GM19238 (cell line): ENCODE measurements around the gene UPB1.
A peak's percentile ranks its signal among the peaks of the same experiment; 100 is the strongest.
"Not testable (repeated sequence)": the region's sequence is repeated elsewhere in the genome, so short reads cannot be mapped to it uniquely, and the experiment has no call there.

Source experiments
- DNase-seq: peaks from one replicate; pipeline ENCODE4 v3.0.0; 2011; ENCODE audit warnings: low spot score; ENCODE audit not compliant: insufficient read length

The UPB1 gene

DNA sequence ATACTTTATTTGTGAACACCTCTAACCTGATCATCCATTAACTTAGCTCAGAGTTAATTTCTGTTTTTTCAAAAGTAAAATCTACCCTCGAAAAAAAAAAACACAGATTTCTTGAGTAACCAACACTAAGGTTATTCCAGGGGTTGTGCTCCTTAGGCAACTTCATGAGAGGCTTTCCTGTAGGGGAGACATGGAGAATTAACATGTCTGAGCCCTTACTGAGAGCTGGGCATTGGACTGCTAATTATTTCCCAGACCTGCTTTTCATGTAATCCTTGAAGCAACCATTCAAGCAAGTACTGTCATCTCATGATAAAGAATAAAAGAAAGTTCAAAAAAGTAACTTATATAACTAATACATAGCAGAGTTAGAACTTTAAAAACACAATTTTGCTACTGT is 13.5 kb upstream of the UPB1 start:
- no peak for DNase-seq

DNA sequence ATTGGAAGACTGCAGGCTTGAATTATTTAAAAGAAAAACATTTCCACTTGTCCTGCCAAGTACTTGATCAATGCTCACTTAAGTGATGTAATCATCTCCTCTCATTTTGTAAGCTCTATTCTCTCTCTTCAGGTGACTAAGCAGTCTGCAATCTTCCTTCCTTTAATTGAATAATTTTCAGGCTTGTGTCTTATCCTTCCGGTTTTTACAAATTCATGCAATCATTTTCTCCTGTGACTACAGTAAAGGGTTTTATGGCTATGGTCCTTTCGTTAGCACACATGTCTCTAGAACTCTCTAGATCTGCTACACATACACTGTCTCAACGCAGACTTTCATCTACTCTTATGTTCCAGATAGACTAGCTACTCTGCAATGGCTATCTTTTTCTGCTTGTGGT is 12.6 kb upstream of the UPB1 start:
- no peak for DNase-seq

DNA sequence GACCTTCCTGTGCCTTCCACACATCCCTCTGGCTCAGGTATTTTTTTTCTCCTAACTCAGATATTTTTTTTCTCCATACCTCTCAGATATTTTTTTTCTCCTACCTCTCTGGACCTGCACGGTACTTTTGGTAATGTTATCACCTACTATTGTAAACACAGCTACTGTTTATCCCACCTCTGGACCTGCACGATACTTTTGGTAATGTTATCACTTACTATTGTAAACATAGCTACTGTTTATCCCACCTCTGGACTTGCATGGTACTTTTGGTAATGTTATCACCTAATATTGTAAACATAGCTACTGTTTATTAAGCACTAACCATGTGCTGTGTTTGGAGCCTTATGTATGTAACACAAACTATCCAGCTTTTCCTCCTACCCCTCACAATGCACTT is 12.1 kb upstream of the UPB1 start:
- DNase-seq, result no peak

DNA sequence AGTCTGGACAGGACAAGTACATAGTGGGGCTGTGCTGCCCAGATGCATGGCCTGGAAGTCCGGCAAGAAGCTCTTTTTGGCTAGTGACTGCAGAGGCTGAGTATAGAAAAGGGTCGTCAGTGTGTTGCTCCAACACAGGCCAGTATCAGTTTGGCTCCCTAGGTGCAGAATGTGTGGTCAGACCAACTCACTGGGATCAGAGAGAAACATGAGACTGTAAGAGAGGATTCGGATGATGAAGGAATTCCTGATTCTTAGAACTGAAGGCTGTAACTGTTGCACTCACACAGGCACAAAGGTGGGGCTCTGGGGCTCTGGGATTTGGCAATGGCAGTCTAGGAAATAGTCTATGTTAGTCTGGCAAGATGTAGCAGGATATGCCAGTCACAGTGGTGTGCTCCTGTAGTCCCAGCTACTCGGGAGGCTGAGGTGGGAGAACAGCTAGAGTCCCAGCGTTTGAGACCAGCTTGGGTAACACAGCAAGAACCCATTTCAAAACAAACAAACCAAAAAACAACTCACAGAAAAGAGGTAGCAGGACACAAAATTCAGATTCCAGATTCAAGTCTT is 11.1 kb upstream of the UPB1 start:
- DNase-seq, result no peak

DNA sequence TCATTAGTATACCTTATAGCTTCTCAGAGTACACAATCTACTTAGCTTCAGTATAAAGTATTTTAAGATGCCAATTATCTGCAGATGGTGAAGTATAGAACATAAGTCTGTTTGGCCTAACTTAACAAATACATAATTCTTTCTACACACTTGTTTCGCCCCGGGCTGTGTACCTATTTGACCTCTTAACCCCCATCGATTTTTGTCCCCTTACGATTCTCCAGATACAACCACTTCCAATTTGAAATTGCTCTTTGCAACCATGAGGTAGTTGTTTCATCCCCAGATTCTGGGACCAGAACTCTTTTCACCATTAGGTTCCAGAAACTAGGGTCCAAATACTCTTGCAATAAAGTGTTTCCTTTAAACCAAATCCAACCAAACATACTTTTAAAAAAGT is 10.0 kb upstream of the UPB1 start:
- DNase-seq, result no peak

GRCh38 chr22:24485608-24486007 is 9.5 kb upstream of the UPB1 start:
- no peak for DNase-seq

DNA sequence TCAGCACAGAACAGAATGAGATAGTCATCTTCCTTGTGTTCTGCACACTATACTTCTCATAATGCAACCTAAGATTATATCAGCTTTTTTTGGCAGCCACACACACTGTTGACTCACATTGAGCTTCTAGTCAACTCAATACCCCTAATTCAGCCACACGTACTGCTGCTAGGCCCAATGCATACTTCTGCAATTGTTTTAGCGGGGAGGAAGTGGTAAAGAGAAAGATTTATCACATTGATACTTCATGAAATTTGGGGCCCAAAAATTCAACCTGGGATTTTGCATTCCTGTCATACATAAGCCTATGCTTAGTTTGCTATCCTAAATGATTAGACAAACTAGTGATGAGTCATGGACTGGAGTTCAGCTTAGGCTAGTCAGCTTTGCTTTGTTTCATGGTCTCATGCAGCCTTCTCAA is 8.6 kb upstream of the UPB1 start:
- no peak for DNase-seq

DNA sequence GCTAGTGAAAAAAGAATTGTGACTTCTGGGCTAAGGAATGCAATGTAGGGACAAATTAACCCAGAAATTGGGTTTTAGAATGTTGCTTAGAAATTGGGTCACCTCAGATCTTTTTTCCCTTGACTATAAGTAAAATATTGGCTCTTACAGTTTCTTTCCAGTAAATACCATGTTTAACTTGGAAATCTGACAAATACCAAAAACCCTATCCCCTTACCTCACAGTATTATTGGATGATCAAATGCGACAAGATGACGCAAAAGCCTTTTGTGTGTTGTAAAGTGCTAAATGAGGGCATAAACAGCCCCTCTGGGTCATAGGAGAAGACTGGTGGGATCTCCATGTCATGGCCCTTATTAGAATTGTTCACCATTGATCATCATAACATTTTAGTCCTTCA is 6.1 kb upstream of the UPB1 start:
- no peak for DNase-seq

DNA sequence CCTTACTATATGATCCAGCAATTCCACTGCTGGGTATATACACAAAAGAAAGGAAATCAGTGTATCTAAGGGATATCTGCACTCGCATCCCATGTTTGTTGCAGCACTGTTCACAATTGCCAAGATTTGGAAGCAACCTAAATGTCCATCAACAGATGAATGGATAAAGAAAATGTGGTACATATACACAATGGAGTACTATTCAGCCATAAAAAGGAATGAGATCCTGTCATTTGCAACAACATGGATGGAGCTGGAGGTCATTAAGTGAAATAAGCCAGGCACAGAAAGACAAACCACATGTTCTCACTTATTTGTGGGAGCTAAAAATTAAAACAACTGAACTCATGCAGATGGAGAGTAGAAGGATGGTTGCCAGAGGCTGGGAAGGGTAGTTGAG is 5.7 kb upstream of the UPB1 start:
- not testable (repeated sequence) for DNase-seq

GRCh38 chr22:24492391-24492790 is 2.7 kb upstream of the UPB1 start:
- no peak for DNase-seq

GRCh38 chr22:24494167-24494527 is 985 bp upstream of the UPB1 start:
- no peak for DNase-seq

DNA sequence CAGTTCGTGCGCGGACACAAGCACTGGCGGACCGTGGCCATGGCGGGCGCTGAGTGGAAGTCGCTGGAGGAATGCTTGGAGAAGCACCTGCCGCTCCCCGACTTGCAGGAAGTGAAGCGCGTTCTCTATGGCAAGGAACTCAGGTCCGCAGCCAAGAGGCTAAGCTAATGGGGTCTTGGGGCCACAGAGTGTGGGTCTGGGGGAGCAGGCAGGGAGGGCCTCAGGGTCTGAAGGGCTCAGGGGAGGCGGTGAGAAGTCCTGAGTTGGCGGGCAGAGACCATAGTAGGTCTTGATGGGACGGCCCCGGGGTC is 188 bp downstream of the UPB1 start:
- no peak for DNase-seq

- DNase-seq, result no peak
These were observed 1.1 kb downstream of the UPB1 start for GRCh38 chr22:24496234-24496633.

DNA sequence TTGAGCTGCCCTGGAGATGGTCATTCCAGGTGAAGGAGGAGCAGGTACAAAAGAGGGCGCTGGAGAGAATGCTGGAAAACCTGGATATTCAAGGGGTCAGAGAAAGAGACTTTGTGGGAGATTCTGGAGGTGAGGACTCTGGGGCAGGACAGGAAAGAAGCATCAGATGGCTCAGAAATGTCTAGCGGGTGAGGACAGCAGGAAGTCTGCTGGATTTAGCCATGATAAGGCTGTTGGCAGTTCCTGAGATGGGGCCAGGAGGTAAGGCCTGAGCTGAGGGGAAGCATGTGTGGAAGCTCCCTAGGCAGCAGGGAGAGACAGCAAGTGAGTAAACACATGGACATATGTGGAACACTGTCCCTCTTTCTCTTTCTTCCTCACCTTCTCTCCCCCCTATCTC is 1.5 kb downstream of the UPB1 start:
- DNase-seq, result no peak

DNA sequence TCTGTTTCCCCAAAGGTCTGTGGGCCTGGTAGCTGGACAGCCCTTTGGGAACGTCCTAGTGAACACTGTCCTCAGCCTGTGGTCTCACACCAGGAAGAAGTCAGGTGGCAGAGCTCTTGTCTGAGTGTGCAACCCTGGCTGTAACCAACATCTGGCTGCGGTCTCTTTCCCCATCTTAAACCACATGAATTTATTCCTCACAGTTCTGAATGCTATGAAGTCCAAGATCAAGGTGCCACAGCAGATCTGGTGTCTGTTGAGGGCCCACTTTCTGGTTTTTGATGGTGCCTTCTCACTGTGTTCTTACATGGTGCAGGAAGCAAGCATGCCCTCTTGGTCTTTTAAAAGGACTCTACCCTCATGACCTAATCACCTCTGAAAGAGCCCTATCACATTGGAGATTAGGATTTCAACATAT is 2.7 kb downstream of the UPB1 start:
- DNase-seq, result no peak

DNA sequence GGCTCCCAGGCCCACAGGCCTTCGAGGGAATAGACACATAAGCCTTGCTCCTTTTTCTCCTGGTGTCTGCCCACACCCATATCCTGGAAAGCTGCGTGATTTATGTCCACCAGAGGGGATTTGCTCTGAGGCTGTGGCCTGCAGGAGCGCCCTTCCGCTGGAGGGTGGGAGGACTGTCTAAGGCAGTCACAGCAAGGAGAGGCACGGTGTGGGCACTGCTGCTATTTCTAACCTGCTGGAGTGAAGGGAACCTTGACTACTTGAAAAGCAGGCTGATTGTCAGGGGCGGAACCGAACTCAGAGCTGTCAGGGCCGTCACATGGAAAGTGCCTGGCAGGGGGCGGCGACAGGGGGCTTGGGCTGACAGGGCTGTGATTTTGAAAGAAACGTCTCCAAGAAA is 3.7 kb downstream of the UPB1 start:
- no peak for DNase-seq

GRCh38 chr22:24499706-24500276 is 4.7 kb downstream of the UPB1 start:
- no peak for DNase-seq

GRCh38 chr22:24500277-24500820 is 5.2 kb downstream of the UPB1 start:
- DNase-seq, result no peak

DNA sequence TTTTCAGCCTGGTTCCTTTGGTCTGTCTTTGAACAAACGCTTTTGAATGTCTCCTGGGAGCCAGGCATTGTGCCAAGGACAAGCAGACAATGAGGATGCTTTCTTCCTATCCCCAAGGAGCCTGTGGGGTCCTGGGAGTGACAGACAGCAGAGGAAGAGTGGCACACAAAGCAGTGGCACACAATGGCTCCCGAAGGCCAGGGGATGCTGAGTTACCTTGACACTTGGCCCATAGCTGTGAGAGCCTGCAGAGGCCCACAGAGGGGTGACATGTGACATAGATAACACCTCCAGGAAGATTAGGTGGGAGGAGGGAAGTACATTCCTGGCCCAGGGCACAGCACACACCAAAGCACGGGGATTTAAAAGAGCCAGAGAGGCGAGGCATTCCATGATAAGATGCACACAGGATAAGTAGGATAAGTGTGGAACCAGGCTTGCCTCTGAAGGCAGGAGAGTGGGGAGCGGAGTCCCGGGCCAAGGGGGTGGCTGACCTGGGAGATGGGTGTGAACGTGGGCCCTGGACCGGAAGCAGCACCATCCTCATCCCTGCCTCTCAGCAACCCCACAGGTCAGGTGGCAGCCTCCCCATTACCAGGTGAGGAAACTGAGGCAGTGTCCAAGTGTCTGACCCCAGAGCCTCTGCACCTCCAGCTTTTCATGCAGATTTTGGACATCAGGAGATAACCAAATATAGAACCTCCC is 6.3 kb downstream of the UPB1 start:
- no peak for DNase-seq

- DNase-seq, result no peak
These were observed 6.9 kb downstream of the UPB1 start for GRCh38 chr22:24502034-24502433.

DNA sequence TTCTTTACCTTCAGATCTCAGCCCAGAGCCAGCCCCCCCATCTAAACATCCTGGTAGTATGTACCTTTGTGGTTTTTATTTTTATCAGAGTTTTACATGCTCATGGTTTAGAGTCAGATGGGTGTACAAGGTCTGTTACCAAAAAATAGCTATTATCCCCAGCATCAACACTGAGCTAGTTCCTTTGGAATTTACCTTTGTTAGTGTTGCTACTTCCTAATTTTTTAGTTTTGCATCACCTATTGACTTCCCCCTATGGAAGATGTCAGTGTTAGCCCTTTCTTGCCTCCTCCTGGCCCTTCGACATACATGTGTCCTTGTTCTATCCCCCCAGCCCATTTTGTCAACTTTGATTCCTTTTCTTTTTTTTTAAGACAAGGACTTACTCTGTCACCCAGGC is 7.4 kb downstream of the UPB1 start:
- DNase-seq, result no peak

- peak; percentile 68 for DNase-seq
These were observed 8.2 kb downstream of the UPB1 start for GRCh38 chr22:24503137-24503842.
